CD4-positive, alpha-beta T cell (primary cell): Measurements from ENCODE around the gene DAD1. TPM values are rescaled to one million over a fixed set of nuclear protein-coding genes. Genes with fewer than 3 reads are reported as not detected.

Experiments used
- ATAC-seq: fragments of 200-7000 bp; cut with Tn5 transposase; one replicate; pipeline ENCODE4 v1.10.0; 2022; ENCODE audit warnings: mild to moderate bottlenecking; ENCODE audit not compliant: poor library complexity
- CTCF ChIA-PET: fragments of 350-600 bp; sonication (Branson Sonifier 250); formaldehyde crosslinking; loops from one replicate; lab custom pipeline; 2021; ENCODE audit warnings: antibody characterized with exemption, inconsistent platforms; lab: Charles Lee
- POLR2A ChIA-PET: fragments of 350-600 bp; sonication (Branson Sonifier 250); formaldehyde crosslinking; loops from one replicate; lab custom pipeline; 2021; ENCODE audit warnings: antibody characterized with exemption, inconsistent platforms; lab: Charles Lee
- DNase-seq, 14 experiments: peaks; one replicate each; pipeline ENCODE4 v3.0.0-alpha.2; 2013 to 2020; ENCODE audit warnings: mixed read lengths in 2 of 14
- H3K27ac ChIP-seq, 2 donors: one replicate each; pipeline versions ENCODE4 v1.5.1 to v1.7.0; 2013; ENCODE audit warnings: low read length in 2 of 2, low read depth in 1 of 2, mild to moderate bottlenecking in 1 of 2
- H3K27me3 ChIP-seq, 2 experiments: 1 replicate in 1 of 2; 2 replicates in 1 of 2; pipeline versions ENCODE4 v1.6.1 to v1.7.0; 2013; ENCODE audit warnings: low read length in 2 of 2, control low read depth in 1 of 2, mild to moderate bottlenecking in 1 of 2, moderate library complexity in 1 of 2; ENCODE audit not compliant: insufficient read depth in 2 of 2, control insufficient read depth in 1 of 2
- H3K36me3 ChIP-seq: one replicate; pipeline ENCODE4 v1.6.1; 2013; ENCODE audit warnings: low read length, control low read depth; ENCODE audit not compliant: insufficient read depth
- H3K4me1 ChIP-seq: one replicate; pipeline ENCODE4 v1.6.1; 2013; ENCODE audit warnings: low read length, control low read depth; ENCODE audit not compliant: insufficient read depth
- H3K4me3 ChIP-seq: one replicate; pipeline ENCODE4 v1.5.1; 2013; ENCODE audit warnings: mild to moderate bottlenecking, low read length, moderate library complexity
- H3K9me3 ChIP-seq, 2 experiments: 1 replicate in 1 of 2; 2 replicates in 1 of 2; pipeline versions ENCODE4 v1.6.1 to v1.7.0; 2013; ENCODE audit warnings: low read length in 2 of 2, mild to moderate bottlenecking in 2 of 2, control low read depth in 1 of 2, moderate library complexity in 1 of 2; ENCODE audit not compliant: control insufficient read depth in 1 of 2, insufficient read depth in 1 of 2
- H3K27ac Mint-ChIP-seq: one replicate; pipeline ENCODE4 v1.8.0; 2020; ENCODE audit warnings: mixed read lengths
- H3K27me3 Mint-ChIP-seq: one replicate; pipeline ENCODE4 v1.8.0; 2021; ENCODE audit warnings: mixed read lengths
- H3K36me3 Mint-ChIP-seq: one replicate; pipeline ENCODE4 v1.8.0; 2021; ENCODE audit warnings: low read depth, mixed read lengths
- H3K4me1 Mint-ChIP-seq: one replicate; pipeline ENCODE4 v1.8.0; 2021; ENCODE audit warnings: low read depth, mixed read lengths
- H3K4me3 Mint-ChIP-seq: one replicate; pipeline ENCODE4 v1.8.0; 2020; ENCODE audit warnings: mild to moderate bottlenecking, mixed read lengths
- H3K9me3 Mint-ChIP-seq: one replicate; pipeline ENCODE4 v1.8.0; 2020; ENCODE audit warnings: mixed read lengths
- intact Hi-C, 2 experiments: fragments of 100-400 bp; cut with DNase I in 1 of 2; cut with micrococcal nuclease in 1 of 2; formaldehyde crosslinking; loops; one replicate each; pipeline versions ENCODE4 v1.15.1 to v1.9.0; 2023 to 2025; cut with DNase I, micrococcal nuclease
- total RNA-seq, 174 experiments: library from RNA in 2 of 174; stranded (reverse) in 2 of 174; gene quantifications; one replicate each; pipeline ENCODE4 v1.2.3 and lab custom pipeline; 2021 to 2026
- TF ChIP-seq, protein P1 (sequence below): fragments of 200-600 bp; IDR thresholded peaks from one replicate; pipeline ENCODE4 v1.8.0; 2022; ENCODE audit warnings: antibody characterized with exemption, mild to moderate bottlenecking

DAD1 gene
- total RNA-seq, 2 experiments from 2014 or later = 41.8 to 44.1 TPM

DNA sequence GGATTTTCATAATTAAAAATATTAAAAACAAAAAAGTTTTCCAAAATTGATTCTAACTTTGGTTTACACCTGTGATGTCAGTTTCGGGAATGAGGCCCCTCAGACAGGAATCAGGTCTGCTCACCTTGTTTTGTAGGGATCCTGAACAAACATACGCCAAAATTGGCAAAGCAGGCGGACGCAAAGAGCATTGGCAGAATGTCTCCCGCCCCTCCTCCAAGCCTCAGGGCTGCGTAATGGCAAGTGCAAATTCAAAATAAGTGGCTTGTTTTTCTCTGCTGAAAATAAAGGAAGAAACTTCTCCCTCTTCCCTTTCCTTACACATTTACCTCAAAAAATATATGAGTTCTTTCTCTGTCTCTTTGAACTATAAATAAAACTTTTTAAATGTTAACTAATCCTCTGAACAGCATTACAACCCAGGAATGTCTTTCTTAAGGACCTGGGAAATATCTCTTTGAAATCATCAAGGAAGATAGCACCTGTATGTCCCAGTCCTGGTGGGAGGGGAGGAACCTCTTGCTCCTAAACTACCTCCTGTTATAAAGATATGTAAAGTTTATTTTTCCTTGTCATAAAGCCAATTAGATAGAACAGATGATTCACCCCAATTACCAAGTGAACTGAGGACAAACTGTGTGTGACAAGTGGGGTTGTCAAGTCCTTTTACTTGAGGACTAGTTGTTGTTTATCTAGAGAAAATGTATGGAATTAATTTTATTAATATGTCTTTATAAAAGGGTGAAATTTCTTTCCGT is 38.7 kb upstream of the DAD1 start:
- no peaks in the 10 kb centered on the region for H3K36me3 ChIP-seq
- Mint-ChIP-seq H3K4me1 (no peaks in the 10 kb centered on the region), H3K27me3 (peaks cover 18% of the 10 kb centered on the region), H3K36me3 (no peaks in the 10 kb centered on the region), H3K9me3 (no peaks in the 10 kb centered on the region), H3K27ac (no peak overlapping the region), H3K4me3 (no peak overlapping the region)
- H3K9me3 ChIP-seq = peaks cover 0 to 4% of the 10 kb centered on the region in 2 experiments
- no peak for DNase-seq
- no peak overlapping the region for H3K4me3 ChIP-seq
- ATAC-seq = no peak
- TF ChIP-seq, protein P1, sequence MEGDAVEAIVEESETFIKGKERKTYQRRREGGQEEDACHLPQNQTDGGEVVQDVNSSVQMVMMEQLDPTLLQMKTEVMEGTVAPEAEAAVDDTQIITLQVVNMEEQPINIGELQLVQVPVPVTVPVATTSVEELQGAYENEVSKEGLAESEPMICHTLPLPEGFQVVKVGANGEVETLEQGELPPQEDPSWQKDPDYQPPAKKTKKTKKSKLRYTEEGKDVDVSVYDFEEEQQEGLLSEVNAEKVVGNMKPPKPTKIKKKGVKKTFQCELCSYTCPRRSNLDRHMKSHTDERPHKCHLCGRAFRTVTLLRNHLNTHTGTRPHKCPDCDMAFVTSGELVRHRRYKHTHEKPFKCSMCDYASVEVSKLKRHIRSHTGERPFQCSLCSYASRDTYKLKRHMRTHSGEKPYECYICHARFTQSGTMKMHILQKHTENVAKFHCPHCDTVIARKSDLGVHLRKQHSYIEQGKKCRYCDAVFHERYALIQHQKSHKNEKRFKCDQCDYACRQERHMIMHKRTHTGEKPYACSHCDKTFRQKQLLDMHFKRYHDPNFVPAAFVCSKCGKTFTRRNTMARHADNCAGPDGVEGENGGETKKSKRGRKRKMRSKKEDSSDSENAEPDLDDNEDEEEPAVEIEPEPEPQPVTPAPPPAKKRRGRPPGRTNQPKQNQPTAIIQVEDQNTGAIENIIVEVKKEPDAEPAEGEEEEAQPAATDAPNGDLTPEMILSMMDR = no peak
- ChIA-PET CTCF (no interaction called here), POLR2A (no interaction called here)
- H3K4me1 ChIP-seq = no peaks in the 10 kb centered on the region
- peaks cover 2 to 4% of the 10 kb centered on the region in 2 experiments for H3K27me3 ChIP-seq
- no peak overlapping the region for H3K27ac ChIP-seq
- intact Hi-C loops = no loop called here

DNA sequence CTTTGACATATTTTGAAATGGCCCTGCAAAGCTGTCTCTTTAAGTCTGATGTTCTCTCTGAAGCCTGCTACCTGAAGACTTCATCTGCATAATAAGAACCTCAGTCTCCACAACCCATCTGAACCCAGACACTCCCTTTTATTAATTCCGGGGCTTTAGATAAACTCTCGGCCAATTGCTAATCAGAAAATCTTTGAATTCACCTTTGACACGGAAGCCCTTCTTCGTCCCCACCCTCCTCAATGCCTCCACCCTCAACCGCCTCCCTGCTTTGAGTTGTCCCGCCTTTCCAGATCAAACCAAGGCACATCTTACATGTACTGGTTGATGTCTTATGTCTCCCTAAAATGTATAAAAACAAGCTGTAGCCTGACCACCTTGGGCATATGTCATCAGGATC is 37.6 kb upstream of the DAD1 start:
- CTCF ChIA-PET = no interaction called here
- no peak for ATAC-seq

DNA sequence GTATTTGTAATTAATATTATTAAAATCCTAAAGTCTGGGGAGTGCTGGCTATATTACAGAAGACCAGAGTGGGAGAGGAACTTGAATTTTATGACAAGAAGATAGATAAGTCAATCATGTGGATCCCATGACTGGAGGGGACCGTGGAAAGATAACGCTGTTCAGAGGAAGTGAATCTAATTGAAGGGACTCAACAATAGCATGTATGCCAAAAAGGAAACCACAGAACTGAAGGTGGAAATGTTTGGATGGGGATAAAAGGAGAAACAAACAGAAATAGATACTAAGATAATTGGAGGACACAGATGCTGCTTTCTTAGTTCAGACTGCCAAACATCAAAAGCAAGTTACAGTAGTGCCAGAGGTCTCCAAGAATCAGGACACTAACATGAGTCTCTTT is 34.0 kb upstream of the DAD1 start:
- no peaks in the 10 kb centered on the region for H3K36me3 ChIP-seq
- no peaks in the 10 kb centered on the region for H3K27me3 ChIP-seq
- H3K27ac ChIP-seq = no peak overlapping the region
- POLR2A ChIA-PET = no interaction called here
- H3K4me3 Mint-ChIP-seq = no peak overlapping the region
- no peaks in the 10 kb centered on the region for H3K36me3 Mint-ChIP-seq
- peaks cover 5% of the 10 kb centered on the region for H3K27me3 Mint-ChIP-seq
- TF ChIP-seq, protein P1 = no peak
- no peak for DNase-seq
- intact Hi-C loops = no loop called here
- no peak overlapping the region for H3K27ac Mint-ChIP-seq
- H3K4me3 ChIP-seq = no peak overlapping the region
- no peaks in the 10 kb centered on the region for H3K9me3 ChIP-seq
- CTCF ChIA-PET = no interaction called here
- no peak for ATAC-seq
- H3K4me1 ChIP-seq = no peaks in the 10 kb centered on the region
- no peaks in the 10 kb centered on the region for H3K4me1 Mint-ChIP-seq
- H3K9me3 Mint-ChIP-seq = no peaks in the 10 kb centered on the region

More for the DNA sequence above, 37.6 kb upstream of the DAD1 start:
- H3K36me3 ChIP-seq = no peaks in the 10 kb centered on the region
- H3K9me3 ChIP-seq = peaks cover 0 to 4% of the 10 kb centered on the region in 2 experiments
- DNase-seq = no peak
- no peak overlapping the region for H3K4me3 Mint-ChIP-seq
- H3K36me3 Mint-ChIP-seq = no peaks in the 10 kb centered on the region
- H3K27me3 ChIP-seq = peaks cover 2 to 4% of the 10 kb centered on the region in 2 experiments
- H3K9me3 Mint-ChIP-seq = no peaks in the 10 kb centered on the region
- no peak overlapping the region for H3K27ac Mint-ChIP-seq
- H3K4me3 ChIP-seq = no peak overlapping the region
- no peak overlapping the region for H3K27ac ChIP-seq
- intact Hi-C loops = no loop called here
- TF ChIP-seq, protein P1 = no peak
- no peaks in the 10 kb centered on the region for H3K4me1 Mint-ChIP-seq
- POLR2A ChIA-PET = interaction anchor here (0.7 kb wide), 1 partner anchor 122 kb away, joined by 3 read pairs; no protein-coding TSS in a partner anchor
- H3K4me1 ChIP-seq = no peaks in the 10 kb centered on the region
- H3K27me3 Mint-ChIP-seq = peaks cover 14% of the 10 kb centered on the region
